GM12891 (cell line): Measurements from ENCODE around the gene ZBTB20.

Source experiments
- DNase-seq: peaks from one replicate; pipeline ENCODE4 v3.0.0; 2011; ENCODE audit warnings: low spot score; ENCODE audit not compliant: insufficient read length
- FAIRE-seq: peaks from 2 replicates; lab custom pipeline; 2011; peaks lifted over from hg19 to GRCh38; lab: Jason Lieb, UNC
- PAX5 ChIP-seq: IDR thresholded peaks from 2 replicates; pipeline ENCODE4 v1.6.1; 2011; ENCODE audit warnings: low read length, moderate library complexity, mild to moderate bottlenecking; ENCODE audit not compliant: insufficient read depth, severe bottlenecking
- POLR2A ChIP-seq: IDR thresholded peaks from 2 replicates; pipeline ENCODE4 v1.6.1; 2011; ENCODE audit warnings: low read depth, low read length, control low read depth
- POLR2AphosphoS5 ChIP-seq: IDR thresholded peaks from 2 replicates; pipeline ENCODE4 v1.6.1; 2011; ENCODE audit warnings: low read depth, low read length, control low read depth
- POU2F2 ChIP-seq: IDR thresholded peaks from 2 replicates; pipeline ENCODE4 v1.6.1; 2011; ENCODE audit warnings: low read depth, mild to moderate bottlenecking, control low read depth, low read length, moderate library complexity
- SPI1 ChIP-seq: IDR thresholded peaks from 2 replicates; pipeline ENCODE4 v1.6.1; 2011; ENCODE audit warnings: low read depth, low read length, control low read depth
- TAF1 ChIP-seq: IDR thresholded peaks from 2 replicates; pipeline ENCODE4 v1.6.1; 2011; ENCODE audit warnings: low read depth, low read length, control low read depth

The ZBTB20 gene

DNA sequence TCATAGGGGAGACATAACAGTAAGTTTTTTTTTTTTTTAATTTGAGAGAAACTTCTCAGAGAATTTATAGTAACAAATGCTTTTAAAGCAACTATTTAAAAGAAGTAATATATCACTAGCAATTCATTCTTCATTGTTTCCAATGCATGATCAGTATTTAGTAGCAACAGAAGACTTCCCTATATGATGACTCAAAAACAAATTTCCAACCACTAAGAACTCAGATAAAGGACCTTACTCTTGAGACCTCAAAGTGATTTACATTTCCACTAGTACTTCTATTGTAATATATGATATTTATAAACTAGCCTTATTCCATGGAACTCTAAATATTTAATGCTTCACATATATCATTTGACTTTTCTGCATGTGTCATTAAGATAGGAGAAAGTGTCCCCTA is 356.3 kb downstream of the ZBTB20 start:
- TF ChIP-seq POLR2AphosphoS5, result no peak
- TF ChIP-seq TAF1, result no peak
- no peak for TF ChIP-seq POU2F2
- TF ChIP-seq POLR2A, result no peak
- no peak for TF ChIP-seq SPI1
- TF ChIP-seq PAX5, result no peak
- no peak for FAIRE-seq
- DNase-seq, result no peak

DNA sequence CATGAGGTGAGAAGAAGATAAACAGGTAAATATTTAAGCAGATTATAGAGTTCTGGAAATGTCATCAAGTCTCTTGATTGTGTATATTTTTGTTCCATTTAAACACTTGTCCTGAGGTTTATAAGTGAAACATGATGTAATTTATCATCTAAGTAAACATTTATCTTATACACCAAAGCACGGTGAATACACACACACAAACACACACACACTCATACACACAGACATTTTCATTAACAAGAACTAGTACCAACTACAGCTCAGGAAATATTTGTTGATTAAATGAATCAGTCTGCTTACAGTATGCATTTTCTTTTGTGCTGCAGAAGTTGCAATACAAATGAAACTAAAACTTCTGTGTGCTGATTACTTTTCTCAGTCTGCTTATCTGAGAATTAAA is 357.3 kb downstream of the ZBTB20 start:
- TF ChIP-seq POU2F2, result no peak
- DNase-seq, result no peak
- FAIRE-seq, result no peak

DNA sequence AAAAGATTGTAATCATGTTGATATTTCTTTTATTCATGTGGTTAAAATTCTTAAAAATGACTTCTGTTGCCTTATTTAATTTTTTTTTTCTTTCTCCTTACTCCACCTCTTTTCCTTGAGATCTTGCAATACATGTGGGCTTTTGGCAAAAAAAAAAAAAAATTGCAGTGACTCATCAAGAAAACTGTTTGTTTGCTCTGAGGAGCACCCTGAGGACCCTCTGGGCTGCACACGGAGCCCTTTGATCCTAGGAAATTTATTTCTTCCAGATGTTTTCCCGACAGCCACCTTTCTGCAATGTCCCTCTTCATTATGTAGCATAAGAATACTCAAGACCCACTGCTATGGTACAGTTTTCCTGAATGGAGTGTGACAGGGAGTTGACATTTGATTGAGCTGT is 371.7 kb downstream of the ZBTB20 start:
- no peak for FAIRE-seq
- TF ChIP-seq POLR2A (no peak), POLR2AphosphoS5 (no peak), SPI1 (no peak), POU2F2 (no peak), TAF1 (no peak), PAX5 (no peak)
- no peak for DNase-seq

DNA sequence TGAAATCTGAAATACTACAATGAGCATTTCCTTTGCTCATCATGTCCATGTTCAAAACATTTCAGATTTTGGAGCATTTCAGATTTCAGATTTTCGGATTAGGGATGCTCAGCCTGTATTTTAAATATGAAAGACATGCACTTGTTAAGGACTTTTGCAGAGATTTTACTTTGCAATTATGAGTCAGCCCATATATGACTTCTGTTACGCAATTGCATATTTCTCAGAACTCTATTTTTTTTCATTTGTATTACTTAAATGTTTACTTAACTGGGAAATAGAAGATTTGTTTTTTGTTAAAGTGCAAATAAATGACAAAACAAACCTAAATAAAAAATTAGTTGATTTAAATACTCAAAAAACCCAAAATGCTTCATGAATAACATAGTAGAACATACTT is 376.2 kb downstream of the ZBTB20 start:
- FAIRE-seq (no peak), DNase-seq (no peak)
- TF ChIP-seq SPI1 (no peak), POLR2A (no peak), POU2F2 (no peak), PAX5 (no peak), POLR2AphosphoS5 (no peak), TAF1 (no peak)

DNA sequence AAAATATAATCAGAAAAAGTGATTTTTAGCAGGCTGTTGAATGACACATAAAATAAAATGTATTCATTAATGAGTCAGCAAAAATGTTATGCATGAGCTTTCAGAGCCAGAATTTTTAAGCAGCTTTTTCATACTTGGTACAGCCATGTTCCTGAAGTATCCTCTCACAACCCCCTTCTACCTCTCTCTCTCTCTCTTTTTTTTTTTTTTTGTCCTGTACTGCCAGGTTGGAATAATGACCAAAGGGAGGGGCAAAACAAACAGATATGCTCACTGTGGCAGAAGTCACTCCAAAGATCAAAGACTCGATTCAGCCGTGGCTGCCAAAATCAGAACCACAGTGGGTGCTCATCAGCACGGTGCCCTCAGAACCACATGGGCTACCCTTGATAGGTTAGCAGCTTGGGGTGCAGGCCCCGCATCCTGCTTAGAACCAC is 383.0 kb downstream of the ZBTB20 start:
- DNase-seq (no peak), FAIRE-seq (no peak)
- TF ChIP-seq POLR2A (no peak), POU2F2 (no peak), TAF1 (no peak)

DNA sequence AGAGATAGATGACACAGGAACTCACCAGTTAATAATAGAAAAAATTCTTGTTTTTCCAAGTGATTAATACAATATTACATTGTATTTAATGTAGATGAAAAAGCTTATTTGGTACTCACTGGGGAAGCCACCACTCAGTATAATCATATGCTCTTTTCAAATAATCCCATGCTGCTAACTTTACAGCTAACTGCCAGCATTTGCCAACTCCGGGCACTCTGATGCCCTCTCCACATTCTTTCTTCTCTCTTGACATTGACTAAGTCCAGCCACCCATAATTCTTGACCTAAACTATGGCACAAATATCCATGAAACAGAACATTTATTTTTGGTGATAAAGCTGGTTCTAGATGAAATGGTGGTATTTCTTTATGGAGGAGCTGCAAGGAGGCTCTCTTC is 384.9 kb downstream of the ZBTB20 start:
- no peak for TF ChIP-seq SPI1
- TF ChIP-seq PAX5, result no peak
- no peak for TF ChIP-seq POU2F2
- no peak for TF ChIP-seq POLR2AphosphoS5
- TF ChIP-seq POLR2A, result no peak
- DNase-seq, result no peak
- FAIRE-seq, result no peak

DNA sequence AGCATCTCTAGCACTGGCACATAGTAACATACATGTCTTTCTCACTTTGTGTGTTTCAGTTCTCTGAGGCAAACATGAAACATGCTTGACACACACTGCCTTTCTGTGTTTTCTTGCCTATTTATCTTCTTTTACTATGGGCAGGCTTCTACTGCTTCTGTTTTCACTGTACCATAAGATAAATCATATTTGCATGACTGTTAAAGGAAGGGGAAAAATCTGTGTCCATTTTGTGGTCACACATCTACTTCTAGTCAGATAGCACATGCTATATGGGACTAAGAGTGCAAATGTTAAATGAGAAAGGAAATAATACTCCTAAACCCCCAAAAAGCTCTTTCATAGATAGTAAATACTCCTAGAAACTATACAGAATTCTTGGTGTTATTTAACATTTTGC is 386.4 kb downstream of the ZBTB20 start:
- DNase-seq (no peak), FAIRE-seq (peak; percentile 85)
- no peak for TF ChIP-seq PAX5
- TF ChIP-seq POLR2AphosphoS5, result no peak
- no peak for TF ChIP-seq POU2F2
- TF ChIP-seq TAF1, result no peak
- TF ChIP-seq SPI1, result no peak
- no peak for TF ChIP-seq POLR2A

DNA sequence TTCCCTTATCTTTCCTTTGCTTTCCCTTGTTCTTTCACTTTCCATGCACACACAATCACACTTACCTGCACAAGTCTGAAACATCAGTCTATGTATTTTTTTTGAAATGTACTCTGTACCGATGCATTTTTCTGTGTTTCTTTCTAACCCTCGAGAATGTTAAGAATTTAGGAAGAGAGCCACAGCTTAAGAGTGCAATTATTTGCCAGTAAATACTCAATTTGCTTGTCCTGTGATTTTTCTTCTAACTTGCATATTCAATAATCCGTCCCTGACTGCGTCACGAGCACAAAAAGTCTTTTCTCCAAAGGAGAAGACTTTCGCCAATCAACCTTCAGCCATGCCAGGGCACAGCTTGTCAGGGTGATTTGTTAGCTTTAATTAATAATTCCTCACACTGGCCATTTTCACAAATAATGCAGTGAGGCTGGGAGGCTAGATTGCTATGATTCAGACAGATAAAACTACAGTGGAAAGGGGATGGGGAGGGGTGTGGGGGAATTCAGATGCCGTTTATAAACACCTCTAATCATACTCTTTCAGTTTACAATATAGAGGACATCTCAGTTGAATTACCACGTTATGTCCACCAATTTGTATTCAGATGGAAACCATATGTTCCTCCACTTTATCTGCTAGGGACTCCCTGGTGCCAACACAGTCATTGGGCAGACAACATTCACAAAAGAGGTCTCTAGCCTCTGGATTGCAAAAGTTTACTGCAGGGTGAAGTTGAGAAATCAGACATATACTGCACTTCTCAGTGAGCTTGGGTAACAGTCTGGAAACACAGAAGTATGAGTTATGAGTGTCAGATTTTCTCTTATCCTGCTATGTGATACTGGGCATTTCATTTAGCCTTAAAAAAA is 388.0 kb downstream of the ZBTB20 start:
- peak; percentile 81 for FAIRE-seq
- TF ChIP-seq POU2F2 (no peak), PAX5 (no peak), TAF1 (no peak), POLR2A (no peak)
- DNase-seq, result no peak

DNA sequence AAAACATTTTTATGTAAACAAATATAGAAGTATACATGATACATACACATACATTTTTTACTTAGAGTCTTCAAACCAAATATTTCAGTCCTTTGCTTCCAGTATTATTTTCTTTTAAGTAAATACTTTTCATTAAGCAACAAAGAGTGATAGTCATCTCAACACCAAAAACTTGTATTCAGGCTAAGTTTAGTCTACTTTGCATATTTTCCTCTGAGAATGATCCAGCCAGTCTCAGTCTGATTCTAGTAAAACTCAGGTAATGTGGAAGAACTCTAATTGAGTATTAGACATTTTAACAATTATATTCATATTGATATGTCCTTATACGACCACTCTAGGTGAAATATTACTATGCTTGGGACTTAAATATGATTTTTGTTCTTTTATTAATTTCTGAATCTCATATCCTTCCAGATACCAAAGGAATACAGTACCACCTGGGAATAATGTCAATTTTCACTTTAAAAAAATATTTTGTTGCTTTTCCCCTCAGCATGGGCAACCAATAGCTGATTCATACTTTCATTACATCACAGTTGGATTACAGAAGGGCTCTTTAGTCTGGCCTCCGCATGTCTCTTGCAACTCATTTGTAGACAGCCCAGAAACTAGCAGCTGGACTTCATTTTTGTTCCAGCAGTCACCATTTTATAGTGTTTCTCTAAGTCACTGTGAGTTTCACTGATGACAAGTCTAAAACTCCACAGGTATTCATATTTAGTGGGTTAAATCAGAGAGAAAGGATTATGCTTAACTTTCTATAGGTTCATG is 390.4 kb downstream of the ZBTB20 start:
- DNase-seq, result no peak
- FAIRE-seq, result no peak
- peak; percentile 50; the same call in 1 of the 2 replicates for TF ChIP-seq POU2F2
- no peak for TF ChIP-seq POLR2A

DNA sequence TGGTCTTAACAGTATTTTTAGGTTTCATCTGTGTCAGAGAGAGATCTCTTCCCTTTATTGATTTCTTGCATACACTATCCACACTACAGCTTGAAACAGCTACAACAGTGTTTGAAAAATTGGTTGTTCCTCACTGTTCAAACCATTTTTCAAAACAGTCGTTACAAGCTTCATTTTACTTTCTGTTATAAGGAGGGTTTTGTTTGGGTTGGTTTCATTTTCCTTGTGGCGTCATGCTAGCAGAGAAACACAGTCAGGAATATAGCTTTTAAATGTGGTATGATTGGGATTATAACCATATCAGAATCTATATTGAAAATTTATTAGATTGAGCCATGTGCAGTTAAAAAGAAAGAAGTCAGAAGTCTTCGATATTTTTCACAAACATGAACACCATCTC is 400.6 kb downstream of the ZBTB20 start:
- DNase-seq (no peak), FAIRE-seq (no peak)
- TF ChIP-seq TAF1 (no peak), POU2F2 (no peak), SPI1 (no peak), POLR2A (no peak), POLR2AphosphoS5 (no peak), PAX5 (no peak)
